ENCODE results near the gene TBC1D22B. TPM values are rescaled to one million over a fixed set of nuclear protein-coding genes. Genes with fewer than 3 reads are reported as not detected.

Gene TBC1D22B, protein sequence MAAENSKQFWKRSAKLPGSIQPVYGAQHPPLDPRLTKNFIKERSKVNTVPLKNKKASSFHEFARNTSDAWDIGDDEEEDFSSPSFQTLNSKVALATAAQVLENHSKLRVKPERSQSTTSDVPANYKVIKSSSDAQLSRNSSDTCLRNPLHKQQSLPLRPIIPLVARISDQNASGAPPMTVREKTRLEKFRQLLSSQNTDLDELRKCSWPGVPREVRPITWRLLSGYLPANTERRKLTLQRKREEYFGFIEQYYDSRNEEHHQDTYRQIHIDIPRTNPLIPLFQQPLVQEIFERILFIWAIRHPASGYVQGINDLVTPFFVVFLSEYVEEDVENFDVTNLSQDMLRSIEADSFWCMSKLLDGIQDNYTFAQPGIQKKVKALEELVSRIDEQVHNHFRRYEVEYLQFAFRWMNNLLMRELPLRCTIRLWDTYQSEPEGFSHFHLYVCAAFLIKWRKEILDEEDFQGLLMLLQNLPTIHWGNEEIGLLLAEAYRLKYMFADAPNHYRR
- total RNA-seq (2014; rRNA removed): 9.1 and 9.6 TPM in 2 replicates
- percentile 78 among the genes with signal in this experiment for Bru-seq, nascent RNA
- percentile 72 among the genes with signal in this experiment for BruChase-seq, experiment 1, labeled RNA remaining after a 6-hour chase
- percentile 76 among the genes with signal in this experiment for BruChase-seq, experiment 2, labeled RNA remaining after a 2-hour chase
- long read RNA-seq, transcript TBC1D22B-201 (13 exons, 3,462 nt): major isoform, 8 of 18 reads
- long read RNA-seq, partial matches to known transcripts: 5 of 18 reads
- long read RNA-seq, other reads (novel, unspliced or antisense): 5 of 18 reads

DNA sequence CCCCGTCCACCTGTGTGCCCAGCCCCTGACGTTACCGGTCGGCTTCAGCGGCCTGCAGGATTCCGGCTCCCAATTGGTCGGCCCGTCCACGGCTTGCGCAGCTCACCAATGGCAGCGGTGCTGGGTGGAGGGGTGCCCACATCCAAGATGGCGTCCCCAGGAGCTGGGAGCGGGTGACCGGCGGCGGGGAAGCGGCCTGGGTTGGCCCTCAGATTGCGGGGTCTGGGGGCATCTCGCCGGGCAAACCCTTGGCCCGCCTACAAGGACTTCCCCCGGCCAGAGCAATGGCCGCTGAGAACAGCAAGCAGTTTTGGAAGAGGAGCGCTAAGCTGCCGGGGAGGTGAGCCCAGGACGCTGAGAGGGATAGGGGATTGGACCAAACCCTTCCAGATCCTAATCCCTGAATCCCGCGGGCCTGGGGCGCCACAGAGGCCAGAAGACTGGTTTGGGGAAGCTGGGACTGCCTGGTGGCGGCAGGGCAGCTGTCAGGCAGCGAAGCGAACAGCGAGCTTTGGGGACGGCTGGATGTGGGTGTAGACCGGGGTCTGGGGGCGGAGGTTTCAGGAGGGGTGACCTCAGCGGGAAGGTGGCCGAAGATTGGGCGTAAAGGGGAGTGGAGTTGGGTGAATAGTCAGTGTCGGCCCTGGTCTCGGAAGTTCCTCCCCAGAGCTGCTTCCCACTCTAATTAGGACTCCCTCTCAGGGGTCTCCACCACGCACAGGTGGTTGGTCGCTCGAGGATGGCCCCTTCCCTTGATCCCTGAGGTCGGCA, at the start of gene TBC1D22B, which contains the start of gene TMEM217:
Gene TBC1D22B, plus strand, starts transcription at position 139 of the 771 bp plus-strand sequence. Its CDS starts 146 bp downstream, at position 285.
Gene TMEM217, minus strand, starts transcription at position 511 of the 771 bp plus-strand sequence. CDS start 39,114 bp downstream, outside the sequence.
- Histone ChIP-seq H3F3A (ENCODE audit: low read length, unreplicated experiment) (no peaks in the 10 kb centered on the region), H4K20me1 (ENCODE audit: low read length) (no peaks in the 10 kb centered on the region), H3K9ac (ENCODE audit: low read length) (peak within 1 kb of the TSS; percentile 95), H3K4me2 (ENCODE audit: low read length) (peak within 1 kb of the TSS; percentile 100), H3K27me3 (ENCODE audit: low read length) (no peaks in the 10 kb centered on the region), H2AFZ (ENCODE audit: low read length) (peak within 1 kb of the TSS; percentile 97), H3K4me1 (ENCODE audit: insufficient read depth, low read length) (peaks cover 25% of the 10 kb centered on the region), H3K27ac (ENCODE audit: low read length) (peak within 1 kb of the TSS; percentile 50), H3K4me3 (ENCODE audit: low read length) (peak within 1 kb of the TSS; percentile 98), H3K9me2 (replicated peaks; ENCODE audit: low read length) (no peaks in the 10 kb centered on the region), H3K9me3 (ENCODE audit: low read length) (no peaks in the 10 kb centered on the region), H3K79me2 (ENCODE audit: low read length) (peaks cover 49% of the 10 kb centered on the region), H3K36me3 (ENCODE audit: low read depth, low read length) (no peaks in the 10 kb centered on the region)
- BruUV-seq (replicated peaks): TSS peak; percentile 60
- TF ChIP-seq EZH2phosphoT487 (IDR thresholded peaks at IDR 0.05; ENCODE audit: borderline replicate concordance, low read length) (no peak), EZH2 (IDR thresholded peaks at IDR 0.05; ENCODE audit: low read length, unreplicated experiment) (no peak)
- TF ChIP-seq, protein P1, sequence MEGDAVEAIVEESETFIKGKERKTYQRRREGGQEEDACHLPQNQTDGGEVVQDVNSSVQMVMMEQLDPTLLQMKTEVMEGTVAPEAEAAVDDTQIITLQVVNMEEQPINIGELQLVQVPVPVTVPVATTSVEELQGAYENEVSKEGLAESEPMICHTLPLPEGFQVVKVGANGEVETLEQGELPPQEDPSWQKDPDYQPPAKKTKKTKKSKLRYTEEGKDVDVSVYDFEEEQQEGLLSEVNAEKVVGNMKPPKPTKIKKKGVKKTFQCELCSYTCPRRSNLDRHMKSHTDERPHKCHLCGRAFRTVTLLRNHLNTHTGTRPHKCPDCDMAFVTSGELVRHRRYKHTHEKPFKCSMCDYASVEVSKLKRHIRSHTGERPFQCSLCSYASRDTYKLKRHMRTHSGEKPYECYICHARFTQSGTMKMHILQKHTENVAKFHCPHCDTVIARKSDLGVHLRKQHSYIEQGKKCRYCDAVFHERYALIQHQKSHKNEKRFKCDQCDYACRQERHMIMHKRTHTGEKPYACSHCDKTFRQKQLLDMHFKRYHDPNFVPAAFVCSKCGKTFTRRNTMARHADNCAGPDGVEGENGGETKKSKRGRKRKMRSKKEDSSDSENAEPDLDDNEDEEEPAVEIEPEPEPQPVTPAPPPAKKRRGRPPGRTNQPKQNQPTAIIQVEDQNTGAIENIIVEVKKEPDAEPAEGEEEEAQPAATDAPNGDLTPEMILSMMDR (conservative IDR thresholded peaks at IDR 0.05; ENCODE audit: low read depth, low read length): no peak; the same call in 1 of the 2 replicates
- ATAC-seq (peak; percentile 99), DNase-seq (peak; percentile 98)
- CTCF ChIA-PET: no interaction called here
- POLR2A ChIA-PET (ENCODE audit: unreplicated experiment): interaction anchor here (0.5 to 0.7 kb wide), 3 partner anchors 11 to 805 kb away, joined by 3 to 9 read pairs (median 4); no protein-coding TSS in a partner anchor
- intact Hi-C loops (cut with micrococcal nuclease): no loop called here

DNA sequence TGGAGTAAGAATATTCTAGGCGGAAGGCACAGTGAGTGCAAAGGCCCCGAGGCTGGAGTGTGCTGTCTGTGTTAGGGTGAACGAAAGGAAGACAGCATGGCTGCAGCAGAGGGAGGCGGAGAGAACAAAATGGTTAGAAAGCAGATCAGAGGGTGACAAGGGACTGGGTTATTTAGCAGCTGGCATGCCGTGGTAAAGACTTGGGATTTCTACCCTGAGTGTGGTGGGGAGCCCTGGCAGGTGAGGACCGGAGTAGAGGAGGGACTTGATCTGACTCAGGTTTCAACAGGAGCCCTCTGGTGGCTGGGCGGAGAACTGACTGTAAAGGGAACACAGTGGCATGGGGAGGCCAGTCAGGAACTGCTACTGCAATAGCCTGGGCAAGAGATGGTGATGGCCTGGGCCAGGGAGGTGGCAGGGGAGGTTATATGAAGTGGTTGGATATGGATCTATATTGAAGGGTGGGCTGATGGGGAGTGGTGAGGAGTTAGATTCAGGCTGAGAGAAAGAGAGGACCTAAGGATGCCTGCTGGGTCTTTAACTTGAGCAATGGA, 49.6 kb upstream of the TBC1D22B start:
- ChIA-PET POLR2A (ENCODE audit: unreplicated experiment) (no interaction called here), CTCF (interaction anchor here (0.8 kb wide), 1 partner anchor 190 kb away, joined by 3 read pairs; no protein-coding TSS in a partner anchor)
- Histone ChIP-seq H3K9ac (ENCODE audit: low read length) (no peak overlapping the region), H3K4me3 (ENCODE audit: low read length) (no peak overlapping the region), H3K4me1 (ENCODE audit: insufficient read depth, low read length) (peaks cover 7% of the 10 kb centered on the region; the same call in 1 of the 2 replicates), H3K27ac (ENCODE audit: low read length) (no peak overlapping the region), H3K4me2 (ENCODE audit: low read length) (no peak overlapping the region), H3K79me2 (ENCODE audit: low read length) (no peaks in the 10 kb centered on the region), H3K9me3 (ENCODE audit: low read length) (no peaks in the 10 kb centered on the region), H4K20me1 (ENCODE audit: low read length) (no peaks in the 10 kb centered on the region), H3K36me3 (ENCODE audit: low read depth, low read length) (no peaks in the 10 kb centered on the region), H3K27me3 (ENCODE audit: low read length) (no peaks in the 10 kb centered on the region), H3K9me2 (replicated peaks; ENCODE audit: low read length) (no peaks in the 10 kb centered on the region), H2AFZ (ENCODE audit: low read length) (no peak overlapping the region), H3F3A (ENCODE audit: low read length, unreplicated experiment) (no peaks in the 10 kb centered on the region)
- ATAC-seq (peak; percentile 80), DNase-seq (peak; percentile 90)
- no peak for TF ChIP-seq EZH2phosphoT487 (IDR thresholded peaks at IDR 0.05; ENCODE audit: borderline replicate concordance, low read length)
- TF ChIP-seq, protein P1 (conservative IDR thresholded peaks at IDR 0.05; ENCODE audit: low read depth, low read length): peak; percentile 90
- no TSS peak for BruUV-seq (replicated peaks)
- intact Hi-C loops (cut with micrococcal nuclease): loop anchor here (10.0 kb wide), 1 partner anchor 323 kb away; the partner anchor contains the start of gene C6orf89

All from PC-3 (cell line).